ENCODE measurements around the gene TSPAN12. TPM values are rescaled to one million over a fixed set of nuclear protein-coding genes. Genes with fewer than 3 reads are reported as not detected.

Gene TSPAN12
- total RNA-seq (2022; extraction: Qiagen RNA extraction; ENCODE audit: low read depth), result 0.49 to 0.82 TPM (median 0.67 TPM) in 5 replicates

GRCh38 chr7:120857588-120858573, at the start of gene TSPAN12:
Gene TSPAN12 (minus strand): TSS chr7:120858144. CDS start chr7:120856763, 1,381 bp downstream.

Other genes with a start within 250 kb of the TSPAN12 start
- gene ING3, start 92.6 kb upstream of the TSPAN12 start, total RNA-seq (2022; extraction: Qiagen RNA extraction; ENCODE audit: low read depth), result 5.1 to 7.0 TPM (median 6.0 TPM) in 5 replicates
- 0.02 to 0.07 TPM in 2 of 5 replicates, not detected in the others for gene CPED1, start 130.6 kb upstream of the TSPAN12 start, total RNA-seq (2022; extraction: Qiagen RNA extraction; ENCODE audit: low read depth)

Data from A549 treated with DMSO at 1 μM for 4 hours (cell line).